Left lung (tissue), 10 donors: Measurements from ENCODE around the gene DGKI. TPM values are rescaled to one million over a fixed set of nuclear protein-coding genes. Genes with fewer than 3 reads are reported as not detected.

Source experiments
- ATAC-seq: fragments of 200-7000 bp; cut with Tn5 transposase; one replicate; pipeline ENCODE4 v1.9.1; 2020; ENCODE audit warnings: moderate library complexity
- DNase-seq, 4 donors: peaks; one replicate each; pipeline ENCODE4 v3.0.0-alpha.2; 2013 to 2020
- H3K27ac ChIP-seq, 2 donors: fragments of 200-600 bp; sonication (generic) in 1 of 2; one replicate each; pipeline versions ENCODE4 v1.5.0 to v1.8.0; 2020 to 2021
- H3K27me3 ChIP-seq, 2 donors: fragments of 200-600 bp; sonication (generic) in 1 of 2; one replicate each; pipeline versions ENCODE4 v1.5.0 to v1.8.0; 2020 to 2021
- H3K36me3 ChIP-seq, 2 donors: fragments of 200-600 bp; sonication (generic) in 1 of 2; one replicate each; pipeline versions ENCODE4 v1.5.0 to v1.8.0; 2020 to 2021
- H3K4me1 ChIP-seq, 2 donors: fragments of 200-600 bp; one replicate each; pipeline ENCODE4 v1.8.0; 2021
- H3K4me3 ChIP-seq, 2 donors: fragments of 200-600 bp; sonication (generic) in 1 of 2; one replicate each; pipeline versions ENCODE4 v1.5.0 to v1.8.0; 2020 to 2021; ENCODE audit warnings: mild to moderate bottlenecking in 1 of 2
- H3K9me3 ChIP-seq, 2 donors: fragments of 200-600 bp; sonication (generic) in 1 of 2; one replicate each; pipeline versions ENCODE4 v1.5.0 to v1.8.0; 2020 to 2021
- intact Hi-C, 2 donors: fragments of 100-400 bp; cut with DNase I; formaldehyde crosslinking; loops; one replicate each; pipeline versions ENCODE4 v1.11.2 to v1.14.2; 2022
- polyA plus RNA-seq, 6 donors: library from polyadenylated mRNA; unstranded; fragments of 120-200 nt; gene quantifications; one replicate each; pipeline ENCODE4 v1.2.1, GENCODE V29; 2013; ENCODE audit not compliant: insufficient read length in 6 of 6
- total RNA-seq, 2 donors: library from RNA; stranded (reverse); fragmentation: NEBNext Ultra II Directional; extraction: Animal tissue kit (Norgen Biotek cat#: 25700); gene quantifications; one replicate each; pipeline ENCODE4 v1.2.1, GENCODE V29; 2021
- TF ChIP-seq, protein P1 (sequence below), 2 donors: fragments of 200-600 bp; sonication (generic) in 1 of 2; IDR thresholded peaks; one replicate each; pipeline versions ENCODE4 v1.5.0 to v1.8.0; 2021; ENCODE audit warnings: antibody characterized with exemption in 2 of 2
- donor health status: DM: no; HTN: yes; CAD: no.
- donor health status: DM: no; HTN: no; CAD: no.

DGKI gene
- total and polyA plus RNA-seq, 8 donors: 0.34 to 1.4 (median 0.50) TPM

DNA sequence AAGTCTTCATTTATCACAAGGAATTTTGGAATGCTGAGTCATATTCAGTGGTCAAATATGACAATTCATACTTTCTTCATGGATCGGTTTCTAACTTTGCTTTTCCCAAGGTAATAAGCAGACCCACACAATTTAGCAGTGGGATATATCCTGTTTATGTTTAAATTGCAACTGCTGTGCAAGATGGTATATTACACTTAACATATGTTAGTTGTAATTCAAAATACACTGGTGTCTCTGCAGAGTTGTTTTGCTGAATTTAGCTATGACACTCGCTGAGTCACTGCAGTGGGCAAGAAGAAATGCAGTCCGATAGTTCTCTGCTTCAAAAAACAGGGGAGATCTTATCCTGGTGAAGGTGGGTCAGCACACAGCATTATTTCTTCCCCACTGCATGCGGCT is 308.4 kb downstream of the DGKI start:
- no peak for ATAC-seq

DNA sequence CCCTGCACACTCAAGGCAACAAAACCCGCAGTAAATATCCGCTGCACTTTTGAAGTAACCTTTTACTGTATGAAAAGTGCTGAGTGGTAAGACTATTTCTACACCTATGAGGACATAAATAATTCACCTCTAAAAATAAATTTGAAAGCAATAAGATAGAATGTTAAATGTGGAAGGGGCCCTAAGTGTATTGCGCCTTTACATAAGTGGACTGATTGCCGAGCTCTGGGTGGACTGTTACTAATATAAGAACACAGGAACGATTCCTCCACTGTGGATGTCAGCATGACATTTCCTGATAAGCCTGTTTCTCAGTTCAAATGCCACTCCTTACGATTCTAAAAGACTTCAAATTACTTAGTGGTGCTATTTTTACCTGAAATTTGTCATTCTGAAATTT is 311.2 kb downstream of the DGKI start:
- intact Hi-C loops: no loop called here
- TF ChIP-seq, protein P1, sequence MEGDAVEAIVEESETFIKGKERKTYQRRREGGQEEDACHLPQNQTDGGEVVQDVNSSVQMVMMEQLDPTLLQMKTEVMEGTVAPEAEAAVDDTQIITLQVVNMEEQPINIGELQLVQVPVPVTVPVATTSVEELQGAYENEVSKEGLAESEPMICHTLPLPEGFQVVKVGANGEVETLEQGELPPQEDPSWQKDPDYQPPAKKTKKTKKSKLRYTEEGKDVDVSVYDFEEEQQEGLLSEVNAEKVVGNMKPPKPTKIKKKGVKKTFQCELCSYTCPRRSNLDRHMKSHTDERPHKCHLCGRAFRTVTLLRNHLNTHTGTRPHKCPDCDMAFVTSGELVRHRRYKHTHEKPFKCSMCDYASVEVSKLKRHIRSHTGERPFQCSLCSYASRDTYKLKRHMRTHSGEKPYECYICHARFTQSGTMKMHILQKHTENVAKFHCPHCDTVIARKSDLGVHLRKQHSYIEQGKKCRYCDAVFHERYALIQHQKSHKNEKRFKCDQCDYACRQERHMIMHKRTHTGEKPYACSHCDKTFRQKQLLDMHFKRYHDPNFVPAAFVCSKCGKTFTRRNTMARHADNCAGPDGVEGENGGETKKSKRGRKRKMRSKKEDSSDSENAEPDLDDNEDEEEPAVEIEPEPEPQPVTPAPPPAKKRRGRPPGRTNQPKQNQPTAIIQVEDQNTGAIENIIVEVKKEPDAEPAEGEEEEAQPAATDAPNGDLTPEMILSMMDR (IDR thresholded peaks at IDR 0.05): no peak
- no peaks in the 10 kb centered on the region for H3K27me3 ChIP-seq

More for the DNA sequence above, 308.4 kb downstream of the DGKI start:
- H3K27me3 ChIP-seq: no peaks in the 10 kb centered on the region
- intact Hi-C loops: no loop called here
- no peaks in the 10 kb centered on the region for H3K36me3 ChIP-seq
- H3K27ac ChIP-seq: no peak overlapping the region
- no peaks in the 10 kb centered on the region for H3K9me3 ChIP-seq
- DNase-seq: no peak
- TF ChIP-seq, protein P1 (IDR thresholded peaks at IDR 0.05): no peak
- H3K4me3 ChIP-seq: no peak overlapping the region
- H3K4me1 ChIP-seq: no peaks in the 10 kb centered on the region

DNA sequence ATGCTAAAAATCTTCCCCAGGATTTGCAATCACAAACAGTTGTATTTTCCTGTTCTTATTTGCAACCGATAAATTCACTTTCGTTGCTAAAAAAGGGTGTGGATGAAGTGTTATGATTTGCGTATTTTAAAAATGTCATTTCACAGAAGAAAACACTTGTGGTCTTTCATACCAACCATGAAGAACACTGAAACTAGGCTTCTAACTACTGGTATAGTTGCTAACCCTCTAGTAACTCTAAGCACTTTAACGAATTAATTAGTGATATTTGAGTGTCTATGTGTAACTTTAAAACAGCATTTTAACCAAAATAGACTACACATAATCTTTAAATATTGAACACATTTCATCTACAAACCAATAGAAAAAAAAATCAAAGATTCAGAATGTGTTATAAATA is 315.1 kb downstream of the DGKI start:
- no peak overlapping the region for H3K4me3 ChIP-seq
- H3K27ac ChIP-seq: no peak overlapping the region
- intact Hi-C loops: no loop called here
- H3K27me3 ChIP-seq: no peaks in the 10 kb centered on the region
- H3K4me1 ChIP-seq: no peaks in the 10 kb centered on the region
- H3K9me3 ChIP-seq: no peaks in the 10 kb centered on the region
- TF ChIP-seq, protein P1 (IDR thresholded peaks at IDR 0.05): no peak
- ATAC-seq (no peak), DNase-seq (no peak)
- H3K36me3 ChIP-seq: no peaks in the 10 kb centered on the region

More for the DNA sequence above, 311.2 kb downstream of the DGKI start:
- Histone ChIP-seq H3K4me3 (no peak overlapping the region), H3K36me3 (no peaks in the 10 kb centered on the region), H3K27ac (no peak overlapping the region), H3K9me3 (no peaks in the 10 kb centered on the region), H3K4me1 (no peaks in the 10 kb centered on the region)
- ATAC-seq: no peak
- DNase-seq: no peak

DNA sequence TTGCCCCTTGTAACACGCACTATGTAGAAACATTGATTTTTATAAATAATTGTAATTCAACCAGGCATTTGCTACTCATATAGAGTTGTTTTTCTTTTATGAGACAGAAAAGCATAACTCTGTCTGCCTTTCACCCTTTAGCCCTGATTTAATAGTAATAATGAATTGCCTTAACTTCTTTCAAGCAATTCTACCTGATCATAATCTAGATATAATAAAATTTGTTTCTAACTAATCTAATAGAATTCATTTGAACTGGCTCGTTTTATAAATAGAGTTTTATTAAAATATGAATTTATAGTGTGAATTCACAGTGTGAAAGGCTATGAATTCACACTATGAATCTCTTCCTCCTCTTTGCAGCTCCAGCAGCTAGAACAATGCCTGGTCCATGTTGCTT is 319.1 kb downstream of the DGKI start:
- H3K4me3 ChIP-seq: no peak overlapping the region
- H3K27me3 ChIP-seq: no peaks in the 10 kb centered on the region
- ATAC-seq (no peak), DNase-seq (no peak)
- H3K4me1 ChIP-seq: no peaks in the 10 kb centered on the region
- H3K9me3 ChIP-seq: no peaks in the 10 kb centered on the region
- TF ChIP-seq, protein P1 (IDR thresholded peaks at IDR 0.05): no peak
- H3K27ac ChIP-seq: no peak overlapping the region
- intact Hi-C loops: no loop called here
- no peaks in the 10 kb centered on the region for H3K36me3 ChIP-seq

DNA sequence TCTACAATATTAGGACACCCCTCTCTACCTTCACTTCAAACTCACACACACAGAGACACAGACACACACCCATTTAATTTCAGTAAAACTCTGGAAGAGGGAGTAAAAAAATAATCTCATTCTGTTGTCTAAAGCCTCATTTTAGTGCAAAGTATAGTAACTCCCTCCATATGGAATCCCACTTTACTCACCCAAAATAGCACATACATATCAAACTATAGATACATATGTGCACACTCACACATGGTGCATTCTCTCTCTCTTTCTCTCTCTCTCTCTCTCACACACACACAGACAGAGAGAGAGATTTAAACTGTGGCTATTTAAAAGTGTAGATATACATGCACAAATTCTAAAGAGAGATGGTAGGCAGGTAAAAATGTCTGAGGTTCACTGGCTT is 323.6 kb downstream of the DGKI start:
- no peaks in the 10 kb centered on the region for H3K27me3 ChIP-seq
- intact Hi-C loops: no loop called here
- H3K4me1 ChIP-seq: no peaks in the 10 kb centered on the region
- TF ChIP-seq, protein P1 (IDR thresholded peaks at IDR 0.05): no peak
- no peaks in the 10 kb centered on the region for H3K9me3 ChIP-seq
- ATAC-seq (no peak), DNase-seq (no peak)
- no peak overlapping the region for H3K27ac ChIP-seq
- no peaks in the 10 kb centered on the region for H3K36me3 ChIP-seq
- no peak overlapping the region for H3K4me3 ChIP-seq
